Left lung (tissue), 10 donors: ENCODE data around the gene BLACAT1. TPM values are rescaled to one million over a fixed set of nuclear protein-coding genes. Genes with fewer than 3 reads are reported as not detected.
"Not testable (repeated sequence)": the region's sequence is repeated elsewhere in the genome, so short reads cannot be mapped to it uniquely, and the experiment has no call there.

Experiments used
- ATAC-seq: fragments of 200-7000 bp; cut with Tn5 transposase; one replicate; pipeline ENCODE4 v1.9.1; 2020; ENCODE audit warnings: moderate library complexity
- DNase-seq, 4 donors: peaks; one replicate each; pipeline ENCODE4 v3.0.0-alpha.2; 2013 to 2020
- H3K27ac ChIP-seq, 2 donors: fragments of 200-600 bp; sonication (generic) in 1 of 2; one replicate each; pipeline versions ENCODE4 v1.5.0 to v1.8.0; 2020 to 2021
- H3K27me3 ChIP-seq, 2 donors: fragments of 200-600 bp; sonication (generic) in 1 of 2; one replicate each; pipeline versions ENCODE4 v1.5.0 to v1.8.0; 2020 to 2021
- H3K36me3 ChIP-seq, 2 donors: fragments of 200-600 bp; sonication (generic) in 1 of 2; one replicate each; pipeline versions ENCODE4 v1.5.0 to v1.8.0; 2020 to 2021
- H3K4me1 ChIP-seq, 2 donors: fragments of 200-600 bp; one replicate each; pipeline ENCODE4 v1.8.0; 2021
- H3K4me3 ChIP-seq, 2 donors: fragments of 200-600 bp; sonication (generic) in 1 of 2; one replicate each; pipeline versions ENCODE4 v1.5.0 to v1.8.0; 2020 to 2021; ENCODE audit warnings: mild to moderate bottlenecking in 1 of 2
- H3K9me3 ChIP-seq, 2 donors: fragments of 200-600 bp; sonication (generic) in 1 of 2; one replicate each; pipeline versions ENCODE4 v1.5.0 to v1.8.0; 2020 to 2021
- CTCF ChIP-seq, 2 donors: fragments of 200-600 bp; sonication (generic) in 1 of 2; IDR thresholded peaks; one replicate each; pipeline versions ENCODE4 v1.5.0 to v1.8.0; 2021; ENCODE audit warnings: antibody characterized with exemption in 2 of 2
- intact Hi-C, 2 donors: fragments of 100-400 bp; cut with DNase I; formaldehyde crosslinking; loops; one replicate each; pipeline versions ENCODE4 v1.11.2 to v1.14.2; 2022
- microRNA-seq, 2 donors: library from miRNA; unstranded; fragments of <30 nt; microRNA quantifications; one replicate each; pipeline ENCODE4, GENCODE V29; 2019
- polyA plus RNA-seq, 6 donors: library from polyadenylated mRNA; unstranded; fragments of 120-200 nt; gene quantifications; one replicate each; pipeline ENCODE4 v1.2.1, GENCODE V29; 2013; ENCODE audit not compliant: insufficient read length in 6 of 6
- total RNA-seq, 2 donors: library from RNA; stranded (reverse); fragmentation: NEBNext Ultra II Directional; extraction: Animal tissue kit (Norgen Biotek cat#: 25700); gene quantifications; one replicate each; pipeline ENCODE4 v1.2.1, GENCODE V29; 2021
- donor health status: DM: no; HTN: yes; CAD: no.
- donor health status: DM: no; HTN: no; CAD: no.

The BLACAT1 gene
- total and polyA plus RNA-seq, 8 donors: 0.55 to 6.5 (median 4.2) TPM

GRCh38 chr1:205407970-205408369 is 47.9 kb downstream of the BLACAT1 start:
- H3K4me3 ChIP-seq: no peak overlapping the region
- TF ChIP-seq CTCF (IDR thresholded peaks at IDR 0.05): no peak
- H3K27ac ChIP-seq: no peak overlapping the region
- no peak for ATAC-seq
- no peaks in the 10 kb centered on the region for H3K27me3 ChIP-seq
- no peaks in the 10 kb centered on the region for H3K36me3 ChIP-seq
- no peak for DNase-seq
- H3K9me3 ChIP-seq: no peaks in the 10 kb centered on the region
- H3K4me1 ChIP-seq: no peaks in the 10 kb centered on the region
- intact Hi-C loops: no loop called here

DNA sequence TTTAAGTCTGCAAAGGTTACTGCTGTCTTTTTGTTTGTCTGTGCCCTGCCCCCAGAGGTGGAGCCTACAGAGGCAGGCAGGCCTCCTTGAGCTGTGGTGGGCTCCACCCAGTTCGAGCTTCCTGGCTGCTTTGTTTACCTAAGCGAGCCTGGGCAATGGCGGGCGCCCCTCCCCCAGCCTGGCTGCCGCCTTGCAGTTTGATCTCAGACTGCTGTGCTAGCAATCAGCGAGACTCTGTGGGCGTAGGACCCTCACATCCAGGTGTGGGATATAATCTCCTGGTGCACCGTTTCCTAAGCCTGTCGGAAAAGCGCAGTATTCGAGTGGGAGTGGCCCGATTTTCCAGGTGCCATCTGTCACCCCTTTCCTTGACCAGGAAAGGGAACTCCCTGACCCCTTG is 49.6 kb downstream of the BLACAT1 start:
- not testable (repeated sequence) for DNase-seq, ATAC-seq

More for the DNA sequence above, 49.6 kb downstream of the BLACAT1 start:
- H3K27ac ChIP-seq, H3K9me3 ChIP-seq, H3K27me3 ChIP-seq, H3K4me3 ChIP-seq, H3K36me3 ChIP-seq, intact Hi-C loops, H3K4me1 ChIP-seq: not testable (repeated sequence)

Small RNA genes within 50 kb of the gene (microRNA-seq; reads per million reads assigned to microRNA genes)
- gene MIR135B: 465 to 1,452 reads per million in 2 donors

Other genes with a start within 250 kb of the BLACAT1 start
- 10 to 100 TPM; 11.1 to 13.6 TPM for gene DSTYK, start 244.3 kb downstream of the BLACAT1 start, total RNA-seq
- 10 to 100 TPM; 15.9 to 18.4 (median 17.4) TPM for gene DSTYK, start 244.3 kb downstream of the BLACAT1 start, polyA plus RNA-seq
- 1 to 10 TPM; 3.4 TPM for gene TMCC2, start 228.1 kb downstream of the BLACAT1 start, total RNA-seq
- gene TMCC2, start 228.1 kb downstream of the BLACAT1 start, polyA plus RNA-seq: 10 to 100 TPM in 4 of 6 donors, 1 to 10 TPM in 2; 8.8 to 17.2 (median 13.9) TPM
- 10 to 100 TPM; 10.3 to 12.3 TPM for gene NUAK2, start 134.3 kb downstream of the BLACAT1 start, total RNA-seq
- 10 to 100 TPM in 1 of 6 donors, 1 to 10 TPM in 5; 6.1 to 10.5 (median 8.1) TPM for gene NUAK2, start 134.3 kb downstream of the BLACAT1 start, polyA plus RNA-seq
- under 1 TPM in 1 of 2 donors, not detected in 1; 0.32 TPM for gene KLHDC8A, start 99.1 kb downstream of the BLACAT1 start, total RNA-seq
- gene KLHDC8A, start 99.1 kb downstream of the BLACAT1 start, polyA plus RNA-seq: 1 to 10 TPM in 4 of 6 donors, under 1 TPM in 2; 0.69 to 1.3 (median 1.1) TPM
- 1 to 10 TPM; 2.1 to 2.2 TPM for gene LEMD1, start 34.0 kb downstream of the BLACAT1 start, total RNA-seq
- gene LEMD1, start 34.0 kb downstream of the BLACAT1 start, polyA plus RNA-seq: 1 to 10 TPM; 2.7 to 4.4 (median 3.8) TPM
- 10 to 100 TPM; 19.7 to 30.1 TPM for gene CDK18, start 48.6 kb upstream of the BLACAT1 start, total RNA-seq
- 10 to 100 TPM; 18.5 to 25.1 (median 23.4) TPM for gene CDK18, start 48.6 kb upstream of the BLACAT1 start, polyA plus RNA-seq
- gene ELK4, start 176.0 kb upstream of the BLACAT1 start, total RNA-seq: 10 to 100 TPM; 51.5 to 69.9 TPM
- gene ELK4, start 176.0 kb upstream of the BLACAT1 start, polyA plus RNA-seq: 10 to 100 TPM; 23.6 to 28.4 (median 25.8) TPM
- 1 to 10 TPM; 4.1 to 6.3 TPM for gene SLC45A3, start 224.5 kb upstream of the BLACAT1 start, total RNA-seq
- gene SLC45A3, start 224.5 kb upstream of the BLACAT1 start, polyA plus RNA-seq: 10 to 100 TPM in 1 of 6 donors, 1 to 10 TPM in 5; 7.2 to 10.7 (median 8.3) TPM